GM18909 (cell line): ENCODE measurements around the gene DHX35.
A peak's percentile ranks its signal among the peaks of the same experiment; 100 is the strongest.
"Not testable (repeated sequence)": the region's sequence is repeated elsewhere in the genome, so short reads cannot be mapped to it uniquely, and the experiment has no call there.

Experiments used
- ATAC-seq: cut with Tn5 transposase; IDR thresholded peaks from one replicate; pipeline ENCODE4 v1.9.1; 2021; ENCODE audit warnings: mild to moderate bottlenecking; ENCODE audit not compliant: unreplicated experiment, poor library complexity

The DHX35 gene

DNA sequence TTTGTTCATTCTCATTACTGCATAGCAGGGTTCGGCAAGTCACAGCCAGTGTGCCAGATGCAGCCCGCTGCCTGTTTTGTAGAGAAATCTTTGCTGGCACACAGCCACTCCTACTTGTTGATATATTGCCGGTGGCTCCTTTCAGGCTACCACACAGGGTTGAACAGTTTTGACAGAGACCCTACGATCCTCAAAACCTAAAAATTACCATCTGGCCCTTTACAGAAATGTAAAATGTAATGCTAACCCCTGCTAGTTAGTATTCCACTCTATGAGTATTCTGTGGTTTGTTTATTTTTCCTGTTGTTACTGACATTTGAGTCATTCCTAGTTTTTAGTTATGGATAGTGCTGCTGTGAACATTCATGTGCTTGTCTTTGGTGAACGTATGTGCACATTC lies 11.5 kb downstream of the DHX35 start:
- no peak for ATAC-seq

DNA sequence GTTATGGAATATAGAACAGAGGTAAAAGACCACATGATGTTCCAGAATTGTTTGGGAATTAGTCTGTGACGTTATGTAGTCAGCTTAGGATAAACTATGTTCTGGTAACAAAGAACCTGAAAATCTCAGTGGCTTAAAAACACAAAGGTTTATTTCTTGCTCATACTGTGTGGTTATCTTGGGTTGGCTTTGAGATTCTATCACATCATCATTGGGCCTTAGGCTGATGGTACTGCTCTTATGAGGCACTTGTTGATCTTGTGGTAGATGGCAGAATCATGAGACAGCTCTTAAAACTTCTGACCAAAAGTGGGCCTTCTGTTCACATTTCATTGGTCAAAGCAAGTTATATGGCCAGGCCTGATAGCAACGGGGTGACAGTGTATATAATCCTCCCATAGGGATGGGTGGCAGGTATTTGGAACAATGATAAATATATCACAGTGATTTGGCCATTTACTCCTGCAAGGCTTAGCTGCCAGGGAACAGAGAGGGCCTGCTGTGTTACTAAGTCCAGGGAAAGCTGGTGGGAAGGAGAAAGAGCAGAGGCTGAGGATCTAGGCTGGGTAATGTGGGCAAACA lies 13.5 kb downstream of the DHX35 start:
- no peak for ATAC-seq

DNA sequence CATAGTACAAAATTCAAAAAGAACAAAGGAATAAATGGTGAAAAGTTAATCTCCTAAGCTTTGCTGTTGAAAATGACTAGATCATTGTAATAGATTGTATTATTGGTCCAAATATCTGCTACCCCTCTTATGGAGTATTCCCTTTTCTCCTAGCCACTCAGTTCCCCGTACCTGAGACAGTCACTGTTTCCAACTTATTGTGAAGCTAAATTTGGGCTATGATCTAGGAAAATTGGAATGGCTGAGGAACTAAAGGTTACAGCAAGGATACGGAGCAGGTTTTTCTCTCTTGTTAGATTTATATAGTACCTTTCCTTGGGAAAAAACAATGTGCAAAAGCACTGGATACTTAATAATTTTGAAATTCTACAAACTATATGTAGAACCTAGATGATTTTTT lies 17.3 kb downstream of the DHX35 start:
- no peak for ATAC-seq

- no peak for ATAC-seq
Measured at GRCh38 chr20:38979842-38980241, 17.7 kb downstream of the DHX35 start.

- no peak for ATAC-seq
Measured at GRCh38 chr20:38982291-38982690, 20.1 kb downstream of the DHX35 start.

DNA sequence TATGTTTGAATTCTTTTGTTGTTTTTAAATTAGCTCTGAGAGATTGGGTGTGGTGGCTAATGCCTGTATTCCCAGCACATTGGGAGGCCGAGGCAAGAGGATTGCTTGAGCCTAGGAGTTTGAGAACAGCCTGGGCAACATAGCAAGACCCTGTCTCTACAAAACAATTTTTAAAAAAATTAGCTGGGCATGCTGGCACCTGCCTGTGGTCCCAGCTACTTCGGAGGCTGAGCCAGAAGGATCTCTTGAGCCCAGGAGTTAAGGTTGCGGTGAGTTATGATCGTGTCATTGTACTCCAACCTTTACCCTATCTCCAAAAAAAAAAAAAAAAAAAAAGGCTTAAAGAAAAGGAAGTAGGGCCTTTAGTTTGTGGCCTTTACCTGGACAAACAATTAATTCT lies 22.9 kb downstream of the DHX35 start:
- no peak for ATAC-seq

DNA sequence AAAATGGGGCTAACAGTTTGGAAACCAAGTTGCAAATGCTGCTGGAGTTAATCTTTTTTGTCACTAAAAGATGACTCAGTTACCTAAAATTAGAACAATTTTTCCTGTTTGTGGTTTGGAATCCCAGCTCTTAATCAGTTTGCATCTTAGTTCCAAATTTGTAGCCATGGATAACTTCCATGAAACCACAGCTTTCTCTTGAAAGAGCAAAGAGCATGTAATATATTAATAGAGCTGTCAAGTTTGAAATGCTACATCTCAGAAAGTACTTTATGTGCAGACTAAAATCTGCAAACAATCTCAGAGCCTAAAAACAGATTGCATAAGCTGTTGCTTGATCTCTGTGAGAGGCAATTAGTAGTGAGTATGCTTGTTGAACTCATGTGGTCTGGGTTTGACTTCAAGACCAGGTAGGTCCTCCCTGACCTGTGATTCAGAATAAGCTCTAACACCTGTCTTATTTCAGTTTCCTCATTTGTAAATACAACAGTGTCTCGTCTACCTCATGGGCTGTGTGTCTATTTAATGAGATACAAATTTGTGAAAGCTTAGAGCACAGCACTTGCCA lies 23.5 kb downstream of the DHX35 start:
- ATAC-seq: no peak

GRCh38 chr20:38986663-38987062 lies 24.5 kb downstream of the DHX35 start:
- no peak for ATAC-seq

DNA sequence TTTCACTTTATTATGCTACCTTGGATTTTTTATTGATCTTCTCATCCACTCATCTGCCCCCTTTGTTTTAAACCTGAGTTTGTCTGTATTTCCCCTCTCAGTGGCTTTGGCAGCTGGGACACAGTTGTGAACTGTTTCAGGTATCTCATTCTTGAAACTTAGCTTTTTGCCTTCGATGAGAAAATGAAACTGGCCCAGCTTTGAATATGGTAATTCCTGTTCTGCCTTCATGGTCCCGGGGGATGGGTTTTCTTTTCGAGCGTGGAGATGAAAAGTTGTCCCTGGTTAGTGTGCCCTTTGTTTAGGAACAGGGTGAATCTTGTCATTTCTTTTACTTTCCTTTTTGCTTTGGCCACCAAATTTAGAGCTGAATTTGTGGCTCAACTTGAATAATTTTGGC lies 25.6 kb downstream of the DHX35 start:
- no peak for ATAC-seq

DNA sequence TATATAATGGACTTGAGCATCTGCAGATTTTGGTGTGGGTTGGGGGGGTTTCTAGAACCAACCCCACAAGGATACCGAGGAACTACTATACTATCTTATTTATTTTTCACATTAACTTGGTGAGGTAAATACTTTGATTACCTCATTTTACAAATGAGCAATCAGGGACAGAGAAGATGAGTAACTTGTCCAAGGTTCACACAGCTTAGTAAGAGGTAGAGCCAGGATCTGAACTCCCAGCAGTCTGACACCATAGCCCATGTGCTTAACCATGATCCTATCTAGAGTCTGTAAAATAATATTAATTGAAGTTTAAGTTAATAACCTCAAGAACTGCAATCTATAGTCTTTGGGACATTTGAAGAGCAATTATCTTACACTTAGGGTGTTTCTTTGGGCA lies 28.6 kb downstream of the DHX35 start:
- no peak for ATAC-seq

DNA sequence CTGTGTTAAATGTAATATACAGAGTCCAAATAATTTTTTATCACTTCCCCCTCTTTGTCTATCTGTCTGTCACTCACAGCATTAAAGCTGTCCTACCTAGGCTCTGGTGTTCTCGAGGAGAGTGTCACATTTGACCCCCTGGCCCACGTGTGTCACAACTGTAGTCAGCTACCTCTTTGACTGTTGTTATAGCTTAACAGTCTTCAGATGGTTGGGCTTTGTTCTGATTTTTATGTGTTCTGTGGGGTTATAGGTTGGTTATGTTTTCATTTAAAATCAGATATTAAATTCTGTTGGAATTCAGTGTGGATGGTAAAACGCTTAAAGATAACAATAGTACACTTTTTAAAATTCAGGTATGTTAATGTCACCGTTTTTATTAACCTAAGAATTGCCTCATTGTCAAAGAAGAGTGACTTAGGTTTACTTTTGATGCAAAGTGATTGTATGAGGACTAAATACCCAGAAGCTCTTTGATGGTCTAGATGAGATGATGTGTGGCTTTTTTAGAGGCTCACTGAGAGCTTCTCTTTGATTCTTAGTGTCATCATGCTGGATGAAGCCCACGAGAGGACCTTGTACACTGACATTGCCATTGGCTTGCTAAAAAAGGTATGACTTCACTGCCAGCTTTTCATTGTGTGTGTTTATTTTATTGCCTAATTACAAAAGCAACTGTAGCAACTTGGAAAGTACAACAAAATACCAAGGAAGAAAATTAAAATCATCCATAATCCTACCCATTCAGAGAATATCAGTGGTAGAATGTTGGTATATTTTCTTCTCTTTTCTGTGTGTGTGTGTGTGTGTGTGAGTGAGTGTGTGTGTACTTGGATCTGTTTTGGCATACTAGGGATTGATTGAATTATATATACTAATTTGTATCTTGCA lies 29.9 kb downstream of the DHX35 start:
- ATAC-seq: no peak

GRCh38 chr20:38995536-38996044 lies 33.4 kb downstream of the DHX35 start:
- no peak for ATAC-seq

- not testable (repeated sequence) for ATAC-seq
Measured at GRCh38 chr20:38996866-38997265, 34.7 kb downstream of the DHX35 start.

- peak; percentile 86 for ATAC-seq
Measured at GRCh38 chr20:38997622-38998021, 35.5 kb downstream of the DHX35 start.

DNA sequence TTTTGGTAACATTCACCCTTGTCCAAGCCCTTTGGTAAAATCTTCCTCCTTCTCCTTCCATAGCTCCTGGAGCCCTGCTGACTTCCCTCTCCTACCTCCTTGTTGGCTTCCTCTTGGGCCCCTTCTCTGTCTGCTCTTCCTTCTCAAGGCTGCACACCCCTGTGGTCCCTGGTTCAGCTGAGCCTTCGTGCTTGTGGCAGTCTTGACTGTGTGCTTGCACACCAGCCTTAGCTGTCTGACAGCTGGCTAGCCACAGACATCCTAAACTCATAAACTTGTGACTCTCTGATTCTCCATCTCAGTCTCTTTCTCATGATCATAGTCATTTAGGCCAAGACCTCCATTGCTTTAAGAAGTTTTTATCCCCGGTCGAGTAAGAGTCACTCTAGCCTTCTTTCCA lies 37.1 kb downstream of the DHX35 start:
- ATAC-seq: no peak

DNA sequence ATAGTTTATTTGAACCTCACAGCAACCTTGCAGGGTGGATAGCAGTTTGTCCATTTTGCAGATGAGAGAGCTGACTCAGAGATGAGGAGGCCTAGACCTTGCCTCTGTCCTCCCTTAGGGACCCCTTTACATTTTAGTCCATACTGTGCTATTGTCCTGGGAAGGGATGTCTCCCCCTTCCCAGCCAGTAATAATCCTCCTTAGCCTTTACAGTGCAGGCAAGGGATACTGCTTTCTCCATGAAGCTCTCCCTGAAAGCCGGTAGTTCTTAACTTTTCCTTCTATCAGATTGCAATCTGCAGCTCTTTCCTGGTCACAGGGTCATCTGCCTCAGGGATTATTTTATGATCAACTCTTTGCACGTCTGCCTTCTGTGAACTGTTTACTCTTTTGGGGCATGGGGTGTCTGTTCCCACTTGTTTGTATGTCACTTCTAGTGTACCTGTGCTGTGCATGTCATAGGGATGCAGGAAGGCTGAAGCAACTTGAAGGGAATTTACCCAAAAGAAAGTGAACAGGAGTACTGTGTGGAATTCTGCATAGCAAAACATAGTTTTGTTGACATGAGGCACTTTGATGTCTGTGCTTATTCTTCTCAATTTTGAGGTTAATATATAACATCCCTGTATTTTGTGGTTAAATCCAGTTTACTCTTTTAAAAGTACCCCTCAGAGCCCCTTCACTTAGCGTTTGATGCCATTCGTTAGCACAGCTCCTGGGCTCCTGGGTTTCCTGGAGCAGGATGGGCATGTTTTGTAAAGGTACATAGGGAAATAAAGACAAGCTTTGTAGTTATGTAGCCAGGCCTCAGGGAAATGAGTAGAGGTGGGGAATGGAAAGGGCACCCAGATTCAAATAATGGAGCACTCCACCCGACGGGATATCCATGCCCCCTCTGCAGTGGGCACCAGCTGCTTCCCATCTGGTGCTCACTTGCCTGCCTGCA lies 38.1 kb downstream of the DHX35 start:
- ATAC-seq: no peak

GRCh38 chr20:39004508-39004907 lies 42.4 kb downstream of the DHX35 start:
- no peak for ATAC-seq

GRCh38 chr20:39009348-39009747 lies 47.2 kb downstream of the DHX35 start:
- ATAC-seq: no peak

DNA sequence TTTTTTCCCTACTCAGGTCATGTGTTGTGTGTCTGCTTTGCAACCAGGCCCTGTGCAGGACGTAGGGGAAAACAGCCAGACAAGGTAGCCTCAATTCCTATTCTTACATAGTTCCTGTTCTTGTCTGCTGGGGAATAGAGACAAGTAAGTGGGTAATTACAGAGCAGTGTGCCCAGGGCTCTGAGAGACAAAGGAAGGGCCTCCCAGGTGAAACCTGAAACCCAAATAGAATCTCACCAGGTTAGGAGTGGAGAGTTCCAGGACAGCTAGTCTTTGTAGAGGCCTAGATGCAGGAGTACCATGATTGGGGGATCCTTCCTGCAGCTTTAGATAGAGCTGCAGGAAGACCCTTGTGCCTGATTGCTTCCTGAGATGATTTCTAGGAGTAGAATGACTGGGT lies 48.4 kb downstream of the DHX35 start:
- ATAC-seq: no peak

GRCh38 chr20:39013662-39014109 lies 51.5 kb downstream of the DHX35 start:
- no peak for ATAC-seq
